Activated T-cell treated with anti-CD3 and anti-CD28 coated beads, Interleukin-2, amount 50 U/mL, for 72 hours (primary cell): ENCODE measurements around the gene SGK2. TPM values are rescaled to one million over a fixed set of nuclear protein-coding genes. Genes with fewer than 3 reads are reported as not detected.
"Not testable (repeated sequence)": the region's sequence is repeated elsewhere in the genome, so short reads cannot be mapped to it uniquely, and the experiment has no call there.

ENCODE experiments used
- ATAC-seq, 2 donors: fragments of 150-1000 bp; cut with Tn5 transposase; replicated peaks in 1 of 2; 2 replicates each; pipeline ENCODE4 v1.10.0; 2021; ENCODE audit warnings: moderate library complexity in 2 of 2, mild to moderate bottlenecking in 1 of 2
- DNase-seq, 2 donors: peaks; one replicate each; pipeline ENCODE4 v3.0.0; 2021 to 2022; ENCODE audit warnings: mixed read lengths in 1 of 2
- H3K27ac Mint-ChIP-seq: one replicate; pipeline ENCODE4 v1.8.0; 2022; ENCODE audit warnings: mild to moderate bottlenecking, moderate library complexity, mixed read lengths
- H3K27me3 Mint-ChIP-seq: one replicate; pipeline ENCODE4 v1.8.0; 2022; ENCODE audit warnings: low read depth, mixed read lengths
- H3K36me3 Mint-ChIP-seq, 2 donors: one replicate each; pipeline ENCODE4 v1.8.0; 2022; ENCODE audit warnings: mixed read lengths in 2 of 2, mild to moderate bottlenecking in 1 of 2; ENCODE audit not compliant: insufficient read depth in 2 of 2
- H3K4me1 Mint-ChIP-seq: one replicate; pipeline ENCODE4 v1.8.0; 2022; ENCODE audit warnings: low read depth, mixed read lengths
- H3K4me3 Mint-ChIP-seq, 2 donors: one replicate each; pipeline ENCODE4 v1.8.0; 2022; ENCODE audit warnings: mild to moderate bottlenecking in 2 of 2, mixed read lengths in 2 of 2, moderate library complexity in 2 of 2
- H3K9me3 Mint-ChIP-seq, 2 donors: one replicate each; pipeline ENCODE4 v1.8.0; 2022; ENCODE audit warnings: mixed read lengths in 2 of 2
- total RNA-seq, 2 donors: library from RNA; stranded (reverse); gene quantifications; one replicate each; pipeline ENCODE4 v1.2.3, GENCODE V29; 2022

SGK2 gene
- total RNA-seq, 2 donors from 2014 or later, result 1.4 to 1.7 TPM

- DNase-seq (no peak), ATAC-seq (no peak)
- H3K4me3 Mint-ChIP-seq, result no peak overlapping the region
- H3K27me3 Mint-ChIP-seq, result no peaks in the 10 kb centered on the region
- H3K27ac Mint-ChIP-seq, result no peak overlapping the region
- H3K36me3 Mint-ChIP-seq, result no peaks in the 10 kb centered on the region
- H3K9me3 Mint-ChIP-seq, result no peaks in the 10 kb centered on the region
- no peaks in the 10 kb centered on the region for H3K4me1 Mint-ChIP-seq
These were observed 17.3 kb downstream of the SGK2 start for GRCh38 chr20:43576108-43576507.

- H3K27ac Mint-ChIP-seq, result no peak overlapping the region
- DNase-seq (no peak), ATAC-seq (no peak)
- H3K9me3 Mint-ChIP-seq, result no peaks in the 10 kb centered on the region
- no peaks in the 10 kb centered on the region for H3K36me3 Mint-ChIP-seq
- no peaks in the 10 kb centered on the region for H3K27me3 Mint-ChIP-seq
- no peaks in the 10 kb centered on the region for H3K4me1 Mint-ChIP-seq
- H3K4me3 Mint-ChIP-seq, result no peak overlapping the region
These were observed 21.3 kb downstream of the SGK2 start for GRCh38 chr20:43579861-43580793.

GRCh38 chr20:43583133-43583864 lies 24.5 kb downstream of the SGK2 start:
- Mint-ChIP-seq H3K9me3 (no peaks in the 10 kb centered on the region), H3K36me3 (no peaks in the 10 kb centered on the region), H3K27ac (no peak overlapping the region), H3K27me3 (no peaks in the 10 kb centered on the region), H3K4me3 (no peak overlapping the region), H3K4me1 (no peaks in the 10 kb centered on the region)
- ATAC-seq, result no peak
- no peak for DNase-seq

GRCh38 chr20:43583982-43584432 lies 25.2 kb downstream of the SGK2 start:
- DNase-seq (no peak), ATAC-seq (no peak)
- H3K4me3 Mint-ChIP-seq, result no peak overlapping the region
- no peaks in the 10 kb centered on the region for H3K27me3 Mint-ChIP-seq
- no peaks in the 10 kb centered on the region for H3K4me1 Mint-ChIP-seq
- no peaks in the 10 kb centered on the region for H3K9me3 Mint-ChIP-seq
- H3K27ac Mint-ChIP-seq, result no peak overlapping the region
- no peaks in the 10 kb centered on the region for H3K36me3 Mint-ChIP-seq

DNA sequence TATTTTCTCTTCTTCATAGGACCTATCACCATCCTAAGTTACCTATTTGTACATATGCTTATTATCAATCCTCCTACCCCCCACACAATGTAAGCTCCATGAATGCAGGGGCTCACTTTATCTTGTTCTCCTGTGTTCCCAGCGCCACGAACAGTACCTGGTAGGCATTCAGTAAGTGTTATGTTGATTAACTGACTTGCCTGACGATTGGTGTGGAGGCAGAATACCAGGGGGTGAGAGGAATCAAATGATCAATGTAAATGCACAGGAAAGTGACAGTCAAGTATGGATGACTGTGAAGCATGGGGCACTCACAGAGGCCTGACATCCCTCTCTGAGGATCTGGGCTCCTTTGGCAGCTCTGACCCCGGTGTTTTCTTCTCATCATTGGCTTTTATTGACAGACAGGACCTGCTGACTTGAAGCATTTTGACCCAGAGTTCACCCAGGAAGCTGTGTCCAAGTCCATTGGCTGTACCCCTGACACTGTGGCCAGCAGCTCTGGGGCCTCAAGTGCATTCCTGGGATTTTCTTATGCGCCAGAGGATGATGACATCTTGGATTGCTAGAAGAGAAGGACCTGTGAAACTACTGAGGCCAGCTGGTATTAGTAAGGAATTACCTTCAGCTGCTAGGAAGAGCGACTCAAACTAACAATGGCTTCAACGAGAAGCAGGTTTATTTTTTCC lies 25.8 kb downstream of the SGK2 start:
- no peak overlapping the region for H3K27ac Mint-ChIP-seq
- no peaks in the 10 kb centered on the region for H3K36me3 Mint-ChIP-seq
- no peaks in the 10 kb centered on the region for H3K27me3 Mint-ChIP-seq
- no peak overlapping the region for H3K4me3 Mint-ChIP-seq
- no peaks in the 10 kb centered on the region for H3K9me3 Mint-ChIP-seq
- no peak for DNase-seq
- ATAC-seq, result no peak
- H3K4me1 Mint-ChIP-seq, result peaks cover under 1% of the 10 kb centered on the region

DNA sequence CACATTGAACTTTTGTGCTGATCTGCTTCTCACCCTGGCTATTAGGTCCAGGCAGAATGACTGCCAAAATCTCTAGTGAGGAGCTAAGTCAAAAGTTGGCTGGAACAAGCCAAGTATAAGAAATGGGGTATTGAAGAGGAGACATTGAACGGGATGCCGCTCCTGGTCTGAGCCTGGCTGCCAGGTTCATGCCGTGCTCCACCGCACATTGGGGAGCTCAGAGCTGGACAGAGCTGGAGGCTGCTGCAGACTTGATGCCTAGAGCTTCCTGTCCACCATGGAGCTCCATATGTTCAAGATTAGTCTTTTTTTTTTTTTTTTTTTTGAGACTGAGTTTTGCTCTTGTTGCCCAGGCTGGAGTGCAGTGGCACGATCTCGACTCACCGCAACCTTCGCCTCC lies 27.8 kb downstream of the SGK2 start:
- H3K27me3 Mint-ChIP-seq, result no peaks in the 10 kb centered on the region
- H3K4me3 Mint-ChIP-seq, result no peak overlapping the region

GRCh38 chr20:43588526-43588925 lies 29.7 kb downstream of the SGK2 start:
- ATAC-seq, H3K4me3 Mint-ChIP-seq, H3K9me3 Mint-ChIP-seq, H3K36me3 Mint-ChIP-seq, H3K27ac Mint-ChIP-seq, H3K27me3 Mint-ChIP-seq, DNase-seq: not testable (repeated sequence)
- peaks cover 25% of the 10 kb centered on the region for H3K4me1 Mint-ChIP-seq

More for the DNA sequence above, 27.8 kb downstream of the SGK2 start:
- Mint-ChIP-seq H3K27ac (no peak overlapping the region), H3K4me1 (peaks cover 17% of the 10 kb centered on the region), H3K9me3 (no peaks in the 10 kb centered on the region), H3K36me3 (no peaks in the 10 kb centered on the region)
- DNase-seq (no peak), ATAC-seq (no peak)

GRCh38 chr20:43590036-43590391 lies 31.2 kb downstream of the SGK2 start:
- H3K36me3 Mint-ChIP-seq, result peaks cover 0 to 1% of the 10 kb centered on the region in 2 donors
- peak; percentile 14 to 16 for DNase-seq
- no peak for ATAC-seq
- H3K4me1 Mint-ChIP-seq, result peaks cover 25% of the 10 kb centered on the region
- peak overlapping the region; percentile 90 for H3K27ac Mint-ChIP-seq
- H3K4me3 Mint-ChIP-seq, result peak overlapping the region; percentile 88 to 99
- no peaks in the 10 kb centered on the region for H3K9me3 Mint-ChIP-seq
- H3K27me3 Mint-ChIP-seq, result no peaks in the 10 kb centered on the region

DNA sequence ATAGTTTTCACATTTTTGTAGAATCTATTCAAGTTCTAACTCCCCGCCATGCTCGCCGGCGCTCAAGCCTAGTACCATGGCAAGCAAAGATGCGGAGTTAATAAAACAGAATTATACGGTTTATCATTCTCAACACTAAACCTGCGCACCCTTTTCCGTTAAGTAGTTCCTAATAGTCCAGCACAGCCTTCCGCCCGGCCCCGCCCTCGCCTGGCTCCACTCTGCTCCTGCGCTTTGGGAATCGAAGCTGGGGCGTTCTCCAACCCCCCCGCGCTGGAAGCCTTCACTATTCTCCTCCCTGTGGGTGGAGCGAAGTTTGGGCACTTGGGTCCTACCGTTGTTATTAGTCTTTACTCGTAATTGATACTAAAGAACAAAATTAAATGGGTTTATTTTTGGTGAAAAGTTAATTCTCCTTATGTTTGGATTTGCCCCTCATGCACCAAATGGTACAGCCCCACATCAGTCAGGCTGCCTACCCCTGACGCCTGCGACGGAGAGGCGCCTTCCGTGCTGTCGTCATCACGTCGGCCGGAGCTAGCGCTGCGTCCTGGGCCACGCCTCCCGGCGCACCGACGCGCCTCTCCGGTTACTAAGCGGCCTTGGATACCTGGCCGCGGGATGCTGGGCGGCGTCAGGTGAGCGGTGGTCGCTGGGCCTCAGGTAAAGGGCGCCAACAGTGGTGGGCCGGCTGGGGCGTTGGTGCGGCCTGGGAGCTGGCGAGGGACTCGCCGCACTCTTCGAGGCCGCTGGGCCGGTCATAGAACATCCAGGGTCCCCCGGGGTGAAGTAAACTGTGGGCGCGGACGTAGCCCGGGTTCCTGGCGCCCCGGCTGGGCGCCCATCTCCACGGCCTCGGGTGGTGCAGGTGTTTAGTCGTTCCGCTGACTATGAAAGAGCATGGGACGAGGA lies 31.8 kb downstream of the SGK2 start, which contains the start of gene IFT52:
Gene IFT52, plus strand, starts transcription at position 546 of the 912 bp plus-strand sequence. CDS start 3,762 bp downstream, outside the sequence.
- H3K36me3 Mint-ChIP-seq, result peaks cover 0 to 1% of the 10 kb centered on the region in 2 donors

DNA sequence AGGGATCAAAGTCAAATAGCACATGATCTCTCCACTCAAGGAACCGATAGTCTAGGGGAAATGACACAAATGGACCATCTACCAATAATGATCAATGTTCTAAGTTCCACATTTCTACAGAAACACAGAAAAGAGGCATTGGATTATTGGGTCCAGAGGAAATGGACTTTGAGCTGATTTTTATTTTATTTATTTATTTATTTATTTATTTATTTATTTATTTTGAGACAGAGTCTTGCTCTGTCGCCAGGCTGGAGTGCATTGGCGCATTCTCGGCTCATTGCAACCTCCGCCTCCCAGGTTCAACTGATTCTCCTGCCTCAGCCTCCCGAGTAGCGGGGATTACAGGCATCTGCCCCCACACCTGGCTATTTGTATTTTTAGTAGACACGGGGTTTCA lies 43.1 kb downstream of the SGK2 start:
- not testable (repeated sequence) for H3K36me3 Mint-ChIP-seq, H3K9me3 Mint-ChIP-seq, H3K27me3 Mint-ChIP-seq, H3K4me3 Mint-ChIP-seq, ATAC-seq, H3K4me1 Mint-ChIP-seq, DNase-seq, H3K27ac Mint-ChIP-seq

More for the DNA sequence above, 31.8 kb downstream of the SGK2 start, which contains the start of gene IFT52:
- no peaks in the 10 kb centered on the region for H3K27me3 Mint-ChIP-seq
- peak within 1 kb of the TSS; percentile 88 to 99 for H3K4me3 Mint-ChIP-seq
- ATAC-seq (peak; percentile 99 to 100), DNase-seq (peak; percentile 89 to 92)
- H3K4me1 Mint-ChIP-seq, result peaks cover 25% of the 10 kb centered on the region
- H3K9me3 Mint-ChIP-seq, result no peaks in the 10 kb centered on the region
- peak within 1 kb of the TSS; percentile 90 for H3K27ac Mint-ChIP-seq

- H3K4me1 Mint-ChIP-seq, result no peaks in the 10 kb centered on the region
- no peaks in the 10 kb centered on the region for H3K36me3 Mint-ChIP-seq
- no peaks in the 10 kb centered on the region for H3K9me3 Mint-ChIP-seq
- no peaks in the 10 kb centered on the region for H3K27me3 Mint-ChIP-seq
- DNase-seq, result no peak
- no peak for ATAC-seq
- H3K4me3 Mint-ChIP-seq, result no peak overlapping the region
- H3K27ac Mint-ChIP-seq, result no peak overlapping the region
These were observed 44.3 kb downstream of the SGK2 start for GRCh38 chr20:43603124-43603523.

- H3K27me3 Mint-ChIP-seq, result no peaks in the 10 kb centered on the region
- H3K4me3 Mint-ChIP-seq, result no peak overlapping the region
- no peaks in the 10 kb centered on the region for H3K36me3 Mint-ChIP-seq
- H3K9me3 Mint-ChIP-seq, result no peaks in the 10 kb centered on the region
- ATAC-seq (no peak), DNase-seq (no peak)
- no peaks in the 10 kb centered on the region for H3K4me1 Mint-ChIP-seq
- H3K27ac Mint-ChIP-seq, result no peak overlapping the region
These were observed 46.9 kb downstream of the SGK2 start for GRCh38 chr20:43605715-43606114.
